SK-N-SH (cell line): ENCODE measurements around the gene AR. TPM values are rescaled to one million over a fixed set of nuclear protein-coding genes. Genes with fewer than 3 reads are reported as not detected.

Experiments used
- CTCF ChIA-PET: fragments of 300-600, 350-600 bp; formaldehyde crosslinking; extraction: SDS; loops from one replicate; lab custom pipeline; 2021; lab: Yijun Ruan, JAX
- POLR2A ChIA-PET: fragments of 350-600 bp; sonication (Branson Sonifier 250); formaldehyde crosslinking; extraction: SDS; loops from one replicate; lab custom pipeline; 2020; ENCODE audit warnings: antibody characterized with exemption, inconsistent platforms; lab: Yijun Ruan, JAX
- DNase-seq: peaks from one replicate; pipeline ENCODE4 v3.0.0; 2012
- H2AFZ ChIP-seq: fragments of 200-600 bp; sonication (generic); 2 replicates; pipeline ENCODE4 v1.8.1; 2016; ENCODE audit warnings: antibody characterized with exemption, mild to moderate bottlenecking, low read depth
- H3F3A ChIP-seq: fragments of 200-600 bp; sonication (generic); replicated peaks from 2 replicates; pipeline ENCODE3; 2016; ENCODE audit warnings: antibody characterized with exemption, mild to moderate bottlenecking; ENCODE audit not compliant: insufficient read depth
- H3K27ac ChIP-seq, 2 experiments: fragments of 200-500 bp in 1 of 2; fragments of 200-600 bp in 1 of 2; sonication (Bioruptor generic) in 1 of 2; sonication (generic), shearing (Covaris generic) in 1 of 2; 2 replicates each; pipeline versions ENCODE4 v1.5.1 to v1.6.1; 2014 to 2016; ENCODE audit warnings: low read depth in 2 of 2, inconsistent platforms in 1 of 2, low read length in 1 of 2, mild to moderate bottlenecking in 1 of 2, mixed read lengths in 1 of 2
- H3K27me3 ChIP-seq: fragments of 200-600 bp; sonication (generic), shearing (Covaris generic); 2 replicates; pipeline ENCODE4 v1.6.1; 2016; ENCODE audit warnings: mixed run types; ENCODE audit not compliant: insufficient read depth
- H3K36me3 ChIP-seq, 2 experiments: fragments of 200-500 bp in 1 of 2; fragments of 200-600 bp in 1 of 2; sonication (Bioruptor generic) in 1 of 2; sonication (generic) in 1 of 2; replicated peaks in 1 of 2; 2 replicates each; pipeline versions ENCODE3 to v1.5.1; 2014 to 2016; ENCODE audit warnings: low read length in 1 of 2, mild to moderate bottlenecking in 1 of 2; ENCODE audit not compliant: insufficient read depth in 2 of 2, control insufficient read depth in 1 of 2
- H3K4me1 ChIP-seq, 2 experiments: fragments of 200-500 bp in 1 of 2; fragments of 200-600 bp in 1 of 2; sonication (Bioruptor generic) in 1 of 2; sonication (generic), shearing (Covaris generic) in 1 of 2; 2 replicates each; pipeline versions ENCODE4 v1.5.1 to v1.6.1; 2014 to 2016; ENCODE audit warnings: low read depth in 1 of 2, low read length in 1 of 2, mixed run types in 1 of 2; ENCODE audit not compliant: insufficient read depth in 2 of 2, control insufficient read depth in 1 of 2
- H3K4me2 ChIP-seq: fragments of 200-600 bp; sonication (generic), shearing (Covaris generic); 2 replicates; pipeline ENCODE4 v1.6.1; 2017; ENCODE audit warnings: mixed run types
- H3K4me3 ChIP-seq, 2 experiments: fragments of 200-500 bp in 1 of 2; fragments of 200-600 bp in 1 of 2; sonication (Bioruptor generic) in 1 of 2; sonication (generic), shearing (Covaris generic) in 1 of 2; 2 replicates each; pipeline versions ENCODE4 v1.5.1 to v1.8.1; 2014 to 2016; ENCODE audit warnings: low read depth in 2 of 2, inconsistent platforms in 1 of 2, low read length in 1 of 2, mild to moderate bottlenecking in 1 of 2, mixed read lengths in 1 of 2, moderate library complexity in 1 of 2
- H3K79me2 ChIP-seq: fragments of 200-600 bp; sonication (generic); 2 replicates; pipeline ENCODE4 v1.8.1; 2017; ENCODE audit warnings: mild to moderate bottlenecking; ENCODE audit not compliant: insufficient read depth
- H3K9ac ChIP-seq: fragments of 200-600 bp; sonication (generic); 2 replicates; pipeline ENCODE4 v1.6.1; 2017; ENCODE audit warnings: mixed run types
- H3K9me2 ChIP-seq: fragments of 200-600 bp; sonication (generic); 2 replicates; pipeline ENCODE4 v1.6.1; 2017; ENCODE audit warnings: mixed run types
- H3K9me3 ChIP-seq: fragments of 200-600 bp; sonication (generic); 2 replicates; pipeline ENCODE4 v1.6.1; 2017; ENCODE audit warnings: mixed run types, mild to moderate bottlenecking, moderate library complexity
- H4K20me1 ChIP-seq: fragments of 200-600 bp; sonication (generic); 2 replicates; pipeline ENCODE4 v1.6.1; 2017; ENCODE audit warnings: mild to moderate bottlenecking, mixed run types; ENCODE audit not compliant: insufficient read depth
- EP300 ChIP-seq, 2 experiments: IDR thresholded peaks; 2 replicates each; pipeline versions ENCODE4 v1.4.0 to v1.6.1; 2012; ENCODE audit warnings: borderline replicate concordance in 1 of 2, low read depth in 1 of 2, low read length in 1 of 2
- EZH2phosphoT487 ChIP-seq: fragments of 200-600 bp; sonication (generic); IDR thresholded peaks from 2 replicates; pipeline ENCODE4 v1.6.1; 2017; ENCODE audit warnings: low read depth, mixed run types, mild to moderate bottlenecking, antibody characterized with exemption, moderate library complexity, borderline replicate concordance
- GATA2 ChIP-seq: sonication (generic); formaldehyde crosslinking; IDR thresholded peaks from 2 replicates; pipeline ENCODE4 v1.5.0; 2020; ENCODE audit warnings: mild to moderate bottlenecking, missing genetic modification reagents
- POLR2AphosphoS5 ChIP-seq: IDR thresholded peaks from 2 replicates; pipeline ENCODE4 v1.6.1; 2012; ENCODE audit warnings: low read depth, low read length
- RAD21 ChIP-seq: IDR thresholded peaks from 2 replicates; pipeline ENCODE4 v1.6.1; 2012; ENCODE audit warnings: mild to moderate bottlenecking, low read length
- RCOR1 ChIP-seq: fragments of 150-350 bp; IDR thresholded peaks from 2 replicates; pipeline ENCODE4 v1.6.1; 2017; ENCODE audit warnings: antibody characterized with exemption, low read length
- SMC3 ChIP-seq: IDR thresholded peaks from 2 replicates; pipeline ENCODE4 v1.6.1; 2012; ENCODE audit warnings: low read depth, low read length, improper control_type of control experiment
- TAF1 ChIP-seq: IDR thresholded peaks from 2 replicates; pipeline ENCODE4 v1.6.1; 2012; ENCODE audit warnings: low read depth, mild to moderate bottlenecking, low read length, moderate library complexity, borderline replicate concordance
- polyA plus RNA-seq, 3 experiments: library from polyadenylated mRNA; depleted of rRNA; stranded (reverse); fragments of >200 nt; gene quantifications; 2 replicates each; pipeline ENCODE4 v1.2.3, GENCODE V29; 2012
- TF ChIP-seq, protein P1 (sequence below): fragments of 150-350 bp; IDR thresholded peaks from 2 replicates; pipeline ENCODE4 v1.6.1; 2016; ENCODE audit warnings: mild to moderate bottlenecking, low read depth, low read length
- TF ChIP-seq, protein P2 (sequence below): IDR thresholded peaks from 2 replicates; pipeline ENCODE4 v1.6.1; 2012; ENCODE audit warnings: mild to moderate bottlenecking, low read depth, low read length, moderate library complexity
- TF ChIP-seq, protein P3 (sequence below): IDR thresholded peaks from 2 replicates; pipeline ENCODE4 v1.4.0; 2012; ENCODE audit warnings: low read depth
- TF ChIP-seq, protein P4 (sequence below): fragments of 200-600 bp; sonication (generic); IDR thresholded peaks from 2 replicates; pipeline ENCODE4 v1.6.1; 2017; ENCODE audit warnings: antibody characterized with exemption, mild to moderate bottlenecking, moderate library complexity

AR gene
- polyA plus RNA-seq, 1 of the 3 experiments (the other 2 are of a cell fraction) = not detected

DNA sequence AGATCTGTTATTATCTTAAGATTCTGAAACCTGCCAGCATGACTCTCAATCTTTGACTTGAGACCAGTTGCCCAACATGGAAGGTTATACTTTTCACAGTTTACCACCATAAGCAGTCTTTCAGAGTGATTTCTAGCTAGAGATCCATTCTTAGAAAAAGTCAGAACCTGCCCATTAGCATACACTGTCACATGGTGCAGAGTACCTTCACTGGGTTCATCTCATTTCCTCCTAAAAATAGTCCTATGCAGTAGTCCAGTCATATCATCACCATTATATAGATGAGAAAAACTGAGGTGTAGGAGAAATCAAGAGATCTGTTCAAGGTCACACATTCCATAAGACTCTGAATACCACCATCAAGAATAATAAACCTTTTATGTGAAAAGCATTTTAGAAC, 153.6 kb downstream of the AR start:
- H3K27ac ChIP-seq = no peak overlapping the region
- CTCF ChIA-PET = no interaction called here
- no peaks in the 10 kb centered on the region for H3K9me3 ChIP-seq
- H3K27me3 ChIP-seq = no peaks in the 10 kb centered on the region
- no peak overlapping the region for H3K4me2 ChIP-seq
- no peak overlapping the region for H2AFZ ChIP-seq
- H3K4me3 ChIP-seq = no peak overlapping the region
- DNase-seq = no peak
- no peaks in the 10 kb centered on the region for H3K79me2 ChIP-seq
- H3F3A ChIP-seq = no peaks in the 10 kb centered on the region
- POLR2A ChIA-PET = no interaction called here
- H4K20me1 ChIP-seq = no peaks in the 10 kb centered on the region
- no peaks in the 10 kb centered on the region for H3K9me2 ChIP-seq
- TF ChIP-seq POLR2AphosphoS5 (no peak), RCOR1 (no peak), EZH2phosphoT487 (no peak), GATA2 (CRISPR knock-in tag) (no peak), RAD21 (no peak), EP300 (IDR thresholded peaks at IDR 0.05; ENCODE audit: borderline replicate concordance in 1 of 2, low read depth in 1 of 2, low read length in 1 of 2) (no peak), TAF1 (no peak), SMC3 (no peak)
- TF ChIP-seq, protein P1, sequence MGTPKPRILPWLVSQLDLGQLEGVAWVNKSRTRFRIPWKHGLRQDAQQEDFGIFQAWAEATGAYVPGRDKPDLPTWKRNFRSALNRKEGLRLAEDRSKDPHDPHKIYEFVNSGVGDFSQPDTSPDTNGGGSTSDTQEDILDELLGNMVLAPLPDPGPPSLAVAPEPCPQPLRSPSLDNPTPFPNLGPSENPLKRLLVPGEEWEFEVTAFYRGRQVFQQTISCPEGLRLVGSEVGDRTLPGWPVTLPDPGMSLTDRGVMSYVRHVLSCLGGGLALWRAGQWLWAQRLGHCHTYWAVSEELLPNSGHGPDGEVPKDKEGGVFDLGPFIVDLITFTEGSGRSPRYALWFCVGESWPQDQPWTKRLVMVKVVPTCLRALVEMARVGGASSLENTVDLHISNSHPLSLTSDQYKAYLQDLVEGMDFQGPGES = no peak
- TF ChIP-seq, protein P2, sequence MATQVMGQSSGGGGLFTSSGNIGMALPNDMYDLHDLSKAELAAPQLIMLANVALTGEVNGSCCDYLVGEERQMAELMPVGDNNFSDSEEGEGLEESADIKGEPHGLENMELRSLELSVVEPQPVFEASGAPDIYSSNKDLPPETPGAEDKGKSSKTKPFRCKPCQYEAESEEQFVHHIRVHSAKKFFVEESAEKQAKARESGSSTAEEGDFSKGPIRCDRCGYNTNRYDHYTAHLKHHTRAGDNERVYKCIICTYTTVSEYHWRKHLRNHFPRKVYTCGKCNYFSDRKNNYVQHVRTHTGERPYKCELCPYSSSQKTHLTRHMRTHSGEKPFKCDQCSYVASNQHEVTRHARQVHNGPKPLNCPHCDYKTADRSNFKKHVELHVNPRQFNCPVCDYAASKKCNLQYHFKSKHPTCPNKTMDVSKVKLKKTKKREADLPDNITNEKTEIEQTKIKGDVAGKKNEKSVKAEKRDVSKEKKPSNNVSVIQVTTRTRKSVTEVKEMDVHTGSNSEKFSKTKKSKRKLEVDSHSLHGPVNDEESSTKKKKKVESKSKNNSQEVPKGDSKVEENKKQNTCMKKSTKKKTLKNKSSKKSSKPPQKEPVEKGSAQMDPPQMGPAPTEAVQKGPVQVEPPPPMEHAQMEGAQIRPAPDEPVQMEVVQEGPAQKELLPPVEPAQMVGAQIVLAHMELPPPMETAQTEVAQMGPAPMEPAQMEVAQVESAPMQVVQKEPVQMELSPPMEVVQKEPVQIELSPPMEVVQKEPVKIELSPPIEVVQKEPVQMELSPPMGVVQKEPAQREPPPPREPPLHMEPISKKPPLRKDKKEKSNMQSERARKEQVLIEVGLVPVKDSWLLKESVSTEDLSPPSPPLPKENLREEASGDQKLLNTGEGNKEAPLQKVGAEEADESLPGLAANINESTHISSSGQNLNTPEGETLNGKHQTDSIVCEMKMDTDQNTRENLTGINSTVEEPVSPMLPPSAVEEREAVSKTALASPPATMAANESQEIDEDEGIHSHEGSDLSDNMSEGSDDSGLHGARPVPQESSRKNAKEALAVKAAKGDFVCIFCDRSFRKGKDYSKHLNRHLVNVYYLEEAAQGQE = no peak
- TF ChIP-seq, protein P3, sequence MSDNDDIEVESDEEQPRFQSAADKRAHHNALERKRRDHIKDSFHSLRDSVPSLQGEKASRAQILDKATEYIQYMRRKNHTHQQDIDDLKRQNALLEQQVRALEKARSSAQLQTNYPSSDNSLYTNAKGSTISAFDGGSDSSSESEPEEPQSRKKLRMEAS = no peak
- TF ChIP-seq, protein P4, sequence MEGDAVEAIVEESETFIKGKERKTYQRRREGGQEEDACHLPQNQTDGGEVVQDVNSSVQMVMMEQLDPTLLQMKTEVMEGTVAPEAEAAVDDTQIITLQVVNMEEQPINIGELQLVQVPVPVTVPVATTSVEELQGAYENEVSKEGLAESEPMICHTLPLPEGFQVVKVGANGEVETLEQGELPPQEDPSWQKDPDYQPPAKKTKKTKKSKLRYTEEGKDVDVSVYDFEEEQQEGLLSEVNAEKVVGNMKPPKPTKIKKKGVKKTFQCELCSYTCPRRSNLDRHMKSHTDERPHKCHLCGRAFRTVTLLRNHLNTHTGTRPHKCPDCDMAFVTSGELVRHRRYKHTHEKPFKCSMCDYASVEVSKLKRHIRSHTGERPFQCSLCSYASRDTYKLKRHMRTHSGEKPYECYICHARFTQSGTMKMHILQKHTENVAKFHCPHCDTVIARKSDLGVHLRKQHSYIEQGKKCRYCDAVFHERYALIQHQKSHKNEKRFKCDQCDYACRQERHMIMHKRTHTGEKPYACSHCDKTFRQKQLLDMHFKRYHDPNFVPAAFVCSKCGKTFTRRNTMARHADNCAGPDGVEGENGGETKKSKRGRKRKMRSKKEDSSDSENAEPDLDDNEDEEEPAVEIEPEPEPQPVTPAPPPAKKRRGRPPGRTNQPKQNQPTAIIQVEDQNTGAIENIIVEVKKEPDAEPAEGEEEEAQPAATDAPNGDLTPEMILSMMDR = no peak
- no peaks in the 10 kb centered on the region for H3K36me3 ChIP-seq
- no peak overlapping the region for H3K9ac ChIP-seq
- no peaks in the 10 kb centered on the region for H3K4me1 ChIP-seq
